ENCODE results near the gene DIS3L2.
"Not testable (repeated sequence)": the region's sequence is repeated elsewhere in the genome, so short reads cannot be mapped to it uniquely, and the experiment has no call there.

DIS3L2 gene

DNA sequence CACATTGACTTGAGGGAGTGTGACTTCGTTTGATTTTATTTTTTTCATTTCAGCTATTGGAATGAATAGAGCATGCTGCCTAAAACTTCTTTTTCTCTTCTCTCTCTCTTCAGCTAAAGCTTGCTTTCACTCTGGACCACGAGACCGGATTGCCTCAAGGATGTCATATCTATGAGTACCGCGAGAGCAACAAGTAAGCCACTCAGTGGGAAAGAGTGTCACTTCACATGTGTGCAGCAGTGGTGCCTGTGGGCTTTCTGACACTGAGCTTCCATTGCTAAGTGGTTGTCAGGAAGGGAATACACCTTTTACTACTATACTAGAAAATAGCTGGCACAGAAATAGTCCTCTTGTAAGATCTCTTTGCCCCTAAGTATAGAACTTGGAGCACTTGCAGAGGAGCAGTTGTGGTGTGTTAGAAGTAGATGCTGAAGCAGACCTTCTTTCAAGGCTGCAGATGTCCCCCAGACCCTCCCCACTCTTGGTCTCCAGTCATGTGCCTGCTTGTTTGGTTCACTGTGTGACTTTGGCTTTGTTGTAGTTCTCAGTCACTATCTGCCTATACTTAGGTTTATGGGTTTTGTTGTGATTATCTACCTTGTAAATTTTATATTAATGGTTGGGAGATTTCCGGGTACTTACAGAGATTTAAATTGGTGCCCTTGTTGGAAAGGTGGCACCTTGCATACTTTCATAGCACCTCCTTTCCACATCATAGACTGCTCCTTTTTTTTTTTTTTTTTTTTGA, 338.6 kb downstream of the DIS3L2 start:
- no peak for DNase-seq (ENCODE audit: low read depth)

DNA sequence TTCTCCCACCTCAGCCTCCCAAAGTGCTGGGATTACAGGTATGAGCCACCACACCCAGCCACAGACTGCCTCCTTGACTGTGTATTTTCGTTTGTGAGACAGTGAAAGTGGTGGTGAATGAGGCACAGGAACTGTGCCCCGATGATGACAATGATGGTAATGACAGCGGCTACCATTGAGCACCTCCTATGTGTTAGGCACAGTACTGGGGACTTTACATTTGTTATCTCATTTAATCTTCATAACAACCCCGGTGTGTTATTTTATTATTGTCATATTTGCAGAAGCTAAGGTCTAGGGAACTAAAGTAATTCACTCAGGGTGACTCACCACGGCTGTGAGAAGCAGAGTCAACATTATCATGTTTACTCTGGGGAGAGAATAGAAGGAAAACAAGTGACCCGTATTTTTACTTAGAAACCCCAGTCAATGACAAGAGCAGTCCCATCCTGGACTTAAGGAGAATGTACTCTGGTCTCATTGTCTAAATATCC, 339.4 kb downstream of the DIS3L2 start:
- DNase-seq (ENCODE audit: low read depth) = no peak

DNA sequence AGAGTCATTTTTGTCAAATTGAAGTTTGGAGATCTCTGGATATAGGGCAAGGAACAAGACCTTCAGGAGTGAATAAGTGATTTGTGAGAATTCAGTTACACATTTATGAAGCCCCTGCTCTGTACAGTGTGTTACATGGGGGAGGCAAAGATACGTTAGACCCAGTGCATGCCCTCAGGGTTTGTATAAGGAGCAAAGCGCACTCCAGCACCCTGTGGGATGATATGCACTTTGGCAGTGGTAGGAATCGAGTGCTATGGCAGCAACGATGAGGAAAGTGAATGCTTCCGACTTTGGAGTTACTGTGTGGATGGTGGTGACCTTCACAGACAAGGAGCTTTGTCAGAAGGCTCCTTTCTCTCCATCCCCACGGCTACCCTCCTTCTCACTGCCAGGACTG, 342.7 kb downstream of the DIS3L2 start:
- DNase-seq (ENCODE audit: low read depth) = no peak

DNA sequence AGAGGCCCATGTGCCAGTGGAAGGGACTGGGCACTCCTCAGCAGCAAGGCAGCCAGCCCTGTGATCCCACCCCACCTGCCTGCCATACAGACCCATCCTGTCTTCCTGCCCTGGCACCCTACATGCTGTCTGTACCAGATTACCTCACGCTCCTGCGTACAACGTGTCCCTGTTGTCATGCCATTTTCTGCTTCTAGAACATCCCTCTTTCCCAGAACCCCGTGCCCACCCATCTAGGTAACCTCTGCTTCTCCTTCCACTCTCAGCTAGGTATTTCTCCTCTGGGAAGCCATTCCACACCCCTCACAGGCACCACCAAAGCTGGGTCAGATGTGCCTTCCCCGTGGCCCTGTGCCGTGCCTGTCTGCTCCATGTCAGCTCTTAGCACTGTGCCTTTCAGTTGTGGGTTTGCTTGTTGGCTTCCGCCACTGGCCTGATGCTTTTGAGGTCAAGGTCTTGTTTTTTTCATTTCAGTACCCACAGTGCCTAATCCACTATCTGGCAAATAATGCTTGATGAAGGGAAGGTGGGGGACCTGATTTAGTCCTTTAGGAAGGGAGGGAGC, 345.3 kb downstream of the DIS3L2 start:
- no peak for DNase-seq (ENCODE audit: low read depth)

DNA sequence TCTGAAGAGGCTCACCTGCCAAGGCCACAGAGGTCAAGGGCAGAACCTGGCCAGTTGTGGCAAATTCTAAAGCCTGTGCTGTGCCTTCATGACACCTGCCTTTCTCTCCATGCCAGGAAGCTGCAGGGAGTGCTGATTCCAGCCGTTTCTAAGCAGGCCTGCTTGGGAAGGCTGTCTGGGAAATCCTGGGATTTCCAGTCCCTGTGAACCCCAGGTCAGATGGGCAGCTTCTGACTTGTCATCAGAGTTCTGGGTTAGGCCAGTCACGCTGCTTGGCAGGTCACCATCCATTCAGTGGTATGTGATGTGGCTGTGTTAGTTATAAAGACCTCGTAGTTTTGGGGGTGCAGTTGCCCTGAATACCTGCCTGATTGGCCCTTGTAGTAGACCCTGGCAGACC, 346.3 kb downstream of the DIS3L2 start:
- no peak for DNase-seq (ENCODE audit: low read depth)

DNA sequence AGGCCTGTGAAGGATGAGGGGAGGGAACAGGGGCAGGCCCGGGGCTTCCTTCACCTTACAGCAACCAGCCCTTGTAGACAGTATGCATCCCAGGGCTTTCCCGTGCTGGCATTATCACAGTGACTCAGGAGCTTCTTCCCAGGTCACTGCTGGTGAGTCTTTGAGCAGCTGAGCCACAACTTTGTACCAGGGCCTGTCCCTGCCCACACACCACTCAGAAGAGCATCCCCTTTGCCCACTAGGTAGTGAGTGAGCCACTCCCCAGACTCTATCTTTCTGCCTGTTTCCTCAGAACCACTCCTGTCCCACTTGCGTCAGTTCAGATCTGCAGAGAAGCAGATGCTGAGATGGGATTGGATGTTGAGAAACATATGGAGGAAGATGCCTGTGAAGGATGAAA, 347.5 kb downstream of the DIS3L2 start:
- DNase-seq (ENCODE audit: low read depth) = no peak

DNA sequence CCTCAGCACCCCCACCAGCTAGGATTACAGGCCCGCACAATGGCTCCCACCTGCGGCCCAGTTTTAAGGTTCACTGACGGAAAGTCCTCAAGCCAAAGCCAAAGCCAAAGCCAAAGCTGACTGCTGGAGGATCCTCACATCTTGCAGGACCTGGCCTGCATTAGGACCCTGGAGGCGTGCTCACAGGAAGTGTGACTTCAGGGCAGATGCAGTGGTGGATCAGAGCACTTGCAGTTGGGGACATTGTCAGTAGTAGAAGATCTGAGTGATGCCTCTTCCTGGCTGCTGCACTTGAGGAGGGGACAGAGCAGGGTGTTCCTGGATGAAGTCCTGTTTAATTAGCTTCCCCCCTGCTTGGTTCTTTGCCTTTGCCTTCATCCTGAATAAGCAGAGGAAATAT, 348.1 kb downstream of the DIS3L2 start:
- no peak for DNase-seq (ENCODE audit: low read depth)

DNA sequence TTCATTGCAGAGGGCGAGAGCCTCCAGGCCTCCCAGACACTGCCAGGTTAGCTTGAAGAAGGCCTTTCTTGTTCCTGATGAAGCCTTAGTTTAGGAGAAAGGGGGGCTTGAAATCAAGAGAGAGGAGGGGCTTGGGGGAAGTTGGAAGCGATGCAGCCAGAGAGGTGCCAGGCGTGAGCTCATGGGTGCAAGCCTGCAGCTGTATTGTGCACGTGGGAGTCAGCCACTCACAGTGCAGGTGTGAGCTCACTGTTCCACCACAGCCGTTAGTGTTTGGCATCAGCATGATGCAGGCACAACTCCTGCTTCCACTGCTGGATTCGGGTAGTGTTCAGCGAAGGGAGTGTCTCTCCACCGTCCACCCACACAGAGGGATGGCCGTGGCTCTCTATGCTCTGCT, 348.6 kb downstream of the DIS3L2 start:
- DNase-seq (ENCODE audit: low read depth) = no peak

DNA sequence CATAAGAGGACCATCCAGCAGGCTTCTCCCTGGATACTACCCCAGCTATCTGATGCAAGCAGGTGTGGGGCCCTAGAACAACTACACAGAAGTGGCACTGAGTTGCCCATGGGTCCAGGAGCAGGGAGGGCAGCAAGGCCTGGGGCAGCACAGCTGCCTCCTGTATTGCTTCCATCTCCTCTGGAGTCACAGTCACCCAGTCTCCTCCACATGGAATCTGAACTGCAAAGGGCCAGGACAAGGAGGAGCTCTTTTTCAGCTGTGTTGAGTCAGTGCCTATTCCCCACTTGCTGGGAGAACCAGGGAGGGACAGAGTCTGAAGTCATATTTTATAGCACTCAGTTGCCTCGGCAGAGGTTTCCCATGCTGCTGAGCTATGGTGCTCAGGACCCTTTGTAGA, 349.2 kb downstream of the DIS3L2 start:
- DNase-seq (ENCODE audit: low read depth) = no peak

DNA sequence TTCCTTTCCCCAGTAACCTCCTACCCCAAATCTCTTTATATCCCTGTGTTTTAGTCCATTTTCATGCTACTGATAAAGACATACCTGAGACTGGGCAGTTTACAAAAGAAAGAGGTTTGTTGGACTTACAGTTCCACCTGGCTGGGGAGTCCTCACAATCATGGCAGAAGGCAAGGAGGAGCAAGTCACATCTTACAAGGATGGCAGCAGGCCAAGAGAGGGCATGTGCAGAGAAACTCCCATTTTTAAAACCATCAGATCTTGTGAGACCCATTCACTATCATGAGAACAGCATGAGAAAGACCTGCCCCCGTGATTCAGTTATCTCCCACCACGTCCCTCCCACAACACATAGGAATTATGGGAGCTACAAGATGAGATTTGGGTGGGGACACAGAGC, 352.1 kb downstream of the DIS3L2 start:
- DNase-seq (ENCODE audit: low read depth) = not testable (repeated sequence)

DNA sequence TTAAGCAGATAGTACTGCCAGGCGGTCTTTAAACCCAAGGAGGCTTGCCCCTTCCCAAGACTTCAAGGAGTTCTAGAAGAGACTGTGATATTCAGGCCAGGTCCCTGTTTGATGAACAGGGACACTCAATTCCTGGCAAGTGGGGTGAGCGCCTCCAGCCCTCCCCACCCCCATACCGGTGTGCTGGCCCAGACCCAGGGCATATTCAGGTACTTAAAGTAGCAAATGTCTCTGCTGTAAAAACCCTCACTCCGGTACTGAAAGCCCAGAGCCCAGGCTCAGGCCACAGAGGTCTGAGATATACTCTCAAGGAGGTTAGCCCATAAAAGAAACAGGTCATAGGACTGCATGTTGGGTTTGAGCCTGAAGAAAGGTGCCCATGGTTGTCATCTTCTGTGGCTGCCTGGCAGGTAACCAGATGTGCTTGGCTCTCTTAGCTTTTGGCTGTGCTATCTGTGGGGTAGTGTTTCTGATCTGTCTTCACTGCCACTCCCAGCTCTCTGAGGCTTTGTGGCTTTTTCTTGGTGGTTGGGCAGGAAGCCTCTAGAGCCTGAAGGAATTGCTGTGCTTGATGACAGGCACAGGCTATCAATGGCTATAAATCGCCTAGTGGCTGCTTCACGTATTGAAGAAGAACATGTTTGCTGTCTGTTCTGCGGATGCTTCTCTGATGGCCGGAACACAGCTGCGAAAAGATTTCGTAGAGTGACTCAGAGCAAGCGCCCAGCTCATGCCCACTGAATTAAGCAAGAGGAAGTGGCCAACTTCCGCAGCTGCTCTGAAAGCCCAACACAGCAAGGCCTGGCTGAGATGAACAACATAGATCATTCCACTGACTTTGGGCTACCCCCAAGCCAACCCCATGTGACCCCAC, 353.8 kb downstream of the DIS3L2 start:
- DNase-seq (ENCODE audit: low read depth) = no peak

DNA sequence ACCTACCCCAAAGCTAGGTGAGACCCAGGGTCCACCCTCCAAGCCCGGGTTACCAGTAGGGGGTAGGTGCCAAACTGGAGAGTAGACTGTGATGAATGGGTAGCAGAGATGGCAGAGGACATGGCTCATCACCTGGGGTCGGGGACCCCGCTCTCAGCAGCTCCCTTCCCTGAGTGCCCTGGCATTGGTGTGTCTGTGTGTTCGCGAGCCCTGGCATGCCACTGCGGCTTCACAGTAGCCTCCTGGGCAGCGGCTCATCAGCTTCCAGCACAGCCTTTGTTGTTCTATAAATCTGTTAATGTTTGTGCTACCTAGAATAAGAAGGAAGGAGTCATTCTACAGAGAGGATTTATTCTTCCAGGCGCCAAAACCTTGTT, 354.4 kb downstream of the DIS3L2 start:
- DNase-seq (ENCODE audit: low read depth) = no peak

DNA sequence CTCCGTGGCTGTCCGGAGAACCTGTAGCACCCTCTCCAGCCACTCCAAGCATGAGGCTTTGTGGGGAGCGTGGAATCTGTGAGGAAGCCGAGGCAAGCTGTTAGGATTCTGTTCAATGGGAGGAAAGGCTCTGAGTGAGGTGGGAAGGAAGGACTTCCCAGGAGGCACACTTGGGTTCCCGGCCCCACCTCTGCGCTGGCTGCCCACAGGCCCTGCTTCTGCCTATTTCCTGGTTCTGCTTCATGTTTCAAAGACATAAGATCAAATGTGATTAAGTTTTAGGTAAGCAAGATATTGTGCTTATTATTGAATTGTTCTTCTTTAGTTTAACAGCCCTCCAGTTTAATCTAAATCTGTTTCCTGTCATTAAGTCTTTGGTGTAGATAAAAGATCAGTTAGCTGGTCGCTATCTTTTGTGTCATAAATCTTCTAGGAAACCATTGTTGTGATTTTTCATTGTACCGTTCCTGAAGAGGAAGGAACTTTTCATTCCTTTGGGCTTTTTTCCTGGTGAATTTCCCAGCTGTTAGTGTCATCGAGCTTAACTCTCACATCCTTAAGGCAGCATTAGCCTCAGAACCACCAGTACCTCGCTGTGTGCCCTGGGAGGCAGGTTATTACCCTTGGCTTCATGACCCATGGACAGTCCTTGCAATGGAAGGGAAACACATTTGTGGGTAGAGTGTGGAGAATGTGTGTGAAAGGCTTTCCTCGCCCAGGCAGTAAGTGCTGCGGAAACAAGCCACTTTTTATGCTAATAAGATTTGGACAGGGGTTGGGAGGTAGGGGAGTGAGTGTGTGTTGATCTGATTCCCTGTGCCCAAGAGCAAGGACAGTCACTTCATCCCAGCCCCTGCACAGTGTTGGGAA, 355.2 kb downstream of the DIS3L2 start:
- no peak for DNase-seq (ENCODE audit: low read depth)

DNA sequence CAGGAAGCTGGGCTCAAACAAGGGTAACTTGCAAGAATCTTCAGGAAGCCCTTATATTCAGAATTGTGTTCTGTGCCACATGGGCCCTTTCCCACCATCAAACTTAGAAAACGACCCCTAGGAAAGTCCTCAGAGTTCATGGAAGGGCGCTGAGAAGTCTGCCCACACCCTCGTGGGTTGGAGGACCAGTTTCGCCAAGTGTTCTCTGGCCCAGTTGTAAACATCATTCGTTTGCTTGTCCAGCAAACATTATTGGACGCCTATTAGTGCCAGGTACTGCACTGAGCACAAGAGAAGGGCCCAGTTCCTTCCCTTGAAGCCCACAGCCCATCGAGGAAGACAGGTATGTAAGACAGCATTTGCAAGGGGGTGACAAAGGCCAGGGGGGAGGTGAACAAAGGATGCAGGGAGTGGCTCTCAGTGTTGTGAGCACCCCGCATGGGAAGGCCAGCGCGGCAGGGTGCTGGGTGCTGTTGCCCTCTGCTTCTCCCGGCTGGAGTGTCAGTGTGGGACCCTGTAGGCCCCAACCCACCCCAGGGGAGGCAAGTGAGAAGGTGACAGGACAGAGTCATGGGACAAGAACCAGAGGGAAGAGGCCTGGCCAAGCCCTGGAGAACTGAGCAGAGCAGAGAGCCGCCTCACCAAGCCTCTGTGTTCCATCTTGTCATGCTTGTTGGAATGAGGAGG, 356.8 kb downstream of the DIS3L2 start:
- no peak for DNase-seq (ENCODE audit: low read depth)

DNA sequence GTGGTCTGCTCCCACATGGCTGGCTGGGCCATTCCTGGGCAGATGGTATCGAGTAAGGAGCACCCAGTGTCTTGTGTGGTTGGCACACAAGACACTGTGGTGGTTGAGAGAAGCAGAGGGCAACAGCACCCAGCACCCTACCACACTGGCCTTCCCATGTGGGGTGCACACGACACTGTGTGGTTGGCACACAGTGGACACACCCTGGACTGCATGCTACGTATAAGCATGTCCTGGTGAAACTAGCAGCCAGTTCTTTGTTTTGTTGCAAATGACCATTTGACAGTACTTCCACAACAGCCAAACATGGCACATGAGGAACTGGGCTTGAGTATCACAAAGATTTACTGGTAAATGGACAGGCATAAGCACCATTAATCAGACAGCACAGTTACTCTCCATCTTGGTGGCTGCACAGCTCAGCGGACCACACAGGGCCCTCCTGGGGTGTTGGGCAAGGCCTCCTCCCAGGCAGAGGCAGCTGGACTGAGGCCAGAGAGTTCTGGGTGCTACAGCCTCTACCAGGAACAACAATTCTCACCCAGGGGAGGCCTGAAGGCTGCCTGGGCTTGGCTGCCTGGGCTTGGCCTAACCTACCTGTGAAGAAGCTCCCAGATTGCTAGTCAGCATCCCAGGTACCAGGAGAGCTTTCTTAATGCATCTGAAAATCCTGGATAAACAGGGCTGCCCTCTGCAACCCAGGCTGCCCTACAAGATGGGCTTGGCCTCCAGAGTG, 357.7 kb downstream of the DIS3L2 start:
- DNase-seq (ENCODE audit: low read depth) = no peak

DNA sequence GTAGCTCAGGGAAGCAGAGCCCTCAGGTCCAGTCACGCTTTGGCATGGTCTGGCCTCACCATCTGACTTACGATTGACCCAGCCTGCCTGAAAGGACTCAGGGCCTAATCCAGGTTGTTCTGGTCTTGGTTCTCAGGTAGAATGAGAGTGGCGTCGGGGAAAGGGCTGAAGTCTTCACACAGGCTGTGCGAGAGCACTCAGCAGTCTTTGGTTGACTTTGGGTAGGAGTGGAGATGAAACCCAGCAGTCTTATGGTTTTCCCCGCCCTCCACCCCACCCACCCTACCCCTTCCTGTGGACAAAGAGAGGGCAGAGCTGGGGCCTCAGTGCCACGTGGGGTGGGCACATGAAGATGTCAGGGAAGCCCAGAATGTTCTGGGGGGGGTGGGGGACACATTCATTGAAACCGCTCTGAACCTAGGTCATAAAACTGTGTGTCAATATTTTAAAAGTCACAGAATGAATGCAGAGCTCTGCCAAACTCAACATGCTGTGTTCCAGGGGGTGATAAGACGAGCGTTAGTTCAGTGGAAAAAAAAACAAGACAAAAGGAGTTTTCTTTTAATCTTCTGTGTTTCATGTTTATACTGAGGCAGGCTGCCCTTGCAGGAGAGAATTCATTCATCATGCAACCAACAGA, 358.4 kb downstream of the DIS3L2 start:
- DNase-seq (ENCODE audit: low read depth) = no peak

DNA sequence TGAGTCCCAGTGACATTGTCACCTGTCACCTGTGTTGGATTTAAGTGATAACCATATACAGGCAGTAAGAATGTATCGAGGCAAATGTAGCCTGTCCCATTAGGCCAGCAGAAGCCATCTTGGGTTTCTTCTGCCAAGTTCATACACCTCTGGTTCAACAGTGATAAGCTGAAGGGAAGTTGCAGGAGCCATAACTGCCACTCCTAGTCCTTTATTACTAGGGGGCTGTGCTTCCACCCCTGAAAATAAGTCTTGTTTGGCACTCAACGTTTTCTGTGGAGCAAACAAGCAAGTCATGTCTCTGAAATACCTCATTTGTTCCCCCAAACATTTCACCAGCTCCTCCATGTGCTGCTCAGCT, 358.9 kb downstream of the DIS3L2 start:
- DNase-seq (ENCODE audit: low read depth) = no peak

DNA sequence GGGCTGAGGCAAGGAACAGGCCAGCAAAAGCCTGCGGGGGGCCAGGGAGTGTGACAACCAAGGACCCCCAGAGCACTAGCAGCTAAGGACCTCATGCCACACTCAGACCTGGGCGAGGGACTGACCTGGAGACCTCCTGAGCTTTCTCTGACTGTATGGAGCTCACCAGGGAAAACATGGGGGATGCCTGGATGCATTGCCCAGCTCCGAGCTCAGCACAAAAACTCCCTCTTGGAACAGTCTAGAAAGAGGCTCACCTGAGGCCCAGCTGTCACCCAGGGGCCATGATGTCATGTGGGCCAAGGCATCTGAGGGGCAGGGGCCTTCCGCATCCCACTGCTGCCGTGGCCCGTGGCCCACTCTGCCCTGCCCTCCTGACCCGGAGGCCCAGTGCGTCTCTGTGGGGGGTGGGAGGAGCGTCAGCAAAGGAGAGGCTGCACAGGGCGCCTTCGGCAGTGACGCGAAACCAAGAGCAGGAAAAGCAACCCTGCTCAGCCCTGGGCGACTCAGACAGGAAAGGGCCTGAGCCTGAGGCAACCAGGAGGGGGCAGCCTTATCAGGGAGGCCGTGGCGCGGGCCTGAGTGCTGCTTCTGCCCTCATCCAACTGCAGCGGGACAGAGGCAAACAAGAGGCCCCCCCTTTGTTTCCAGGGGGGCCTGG, 359.8 kb downstream of the DIS3L2 start:
- no peak for DNase-seq (ENCODE audit: low read depth)

DNA sequence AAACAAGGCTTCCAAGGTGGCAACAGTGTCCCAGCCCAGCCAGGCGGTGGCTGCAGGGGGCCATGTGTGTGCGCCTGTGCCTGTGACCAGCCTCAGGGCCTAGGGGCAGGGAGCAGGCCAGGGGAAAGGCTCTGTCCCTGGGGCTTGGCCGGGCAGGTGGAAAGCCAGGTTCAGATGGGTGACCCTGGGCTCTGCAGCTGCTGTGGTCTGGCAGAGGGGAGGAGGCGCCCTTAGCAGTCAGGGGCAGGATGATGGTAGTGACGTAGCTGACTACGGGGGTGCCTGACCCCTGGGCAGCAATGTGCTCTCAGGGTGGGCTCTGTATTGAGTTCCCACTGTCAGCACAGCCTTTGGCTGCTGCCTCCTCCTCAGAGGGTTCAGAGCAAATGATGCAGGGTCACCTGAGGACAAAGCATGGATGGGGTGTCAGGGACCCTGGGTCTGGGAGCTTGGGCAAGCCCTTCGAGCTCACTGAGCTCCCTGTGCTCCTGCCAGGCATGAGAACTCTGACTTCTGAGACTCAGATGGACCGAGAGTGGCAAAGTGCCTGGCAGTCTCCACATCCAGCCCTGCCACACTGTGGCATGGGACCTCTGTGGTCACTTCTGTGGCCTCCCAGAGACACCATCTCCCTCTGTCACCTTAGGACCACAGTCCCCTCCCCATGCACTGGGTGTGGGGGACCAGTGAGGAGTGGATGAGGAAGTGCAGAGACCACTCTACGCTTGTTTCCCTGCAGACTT, 360.5 kb downstream of the DIS3L2 start:
- no peak for DNase-seq (ENCODE audit: low read depth)

Data from fibroblast of the conjunctiva (primary cell).